Tibial artery (tissue), 4 donors: ENCODE measurements around the gene CPA3.

Experiments
- DNase-seq, 2 donors: peaks; one replicate each; pipeline ENCODE4 v3.0.0-alpha.2; 2019
- H3K27ac ChIP-seq, 2 donors: fragments of 200-600 bp; sonication (generic) in 1 of 2; 1 replicate in 1 of 2; 2 replicates in 1 of 2; pipeline ENCODE4 v1.5.1; 2018 to 2019; ENCODE audit warnings: mild to moderate bottlenecking in 1 of 2
- H3K27me3 ChIP-seq, 2 donors: fragments of 200-600 bp; sonication (generic) in 1 of 2; one replicate each; pipeline versions ENCODE4 v1.5.1 to v1.6.0; 2016 to 2019
- H3K36me3 ChIP-seq, 3 donors: fragments of 200-600 bp; sonication (generic) in 2 of 3; one replicate each; pipeline ENCODE4 v1.5.1; 2016 to 2019; ENCODE audit warnings: mild to moderate bottlenecking in 2 of 3
- H3K4me1 ChIP-seq, 4 donors: fragments of 200-600 bp; sonication (generic) in 2 of 4; 1 replicate in 3 of 4; 2 replicates in 1 of 4; pipeline ENCODE4 v1.5.1; 2016 to 2019
- H3K4me3 ChIP-seq, 2 donors: fragments of 200-600 bp; sonication (generic) in 1 of 2; 1 replicate in 1 of 2; 2 replicates in 1 of 2; pipeline ENCODE4 v1.5.1; 2018 to 2019; ENCODE audit warnings: mild to moderate bottlenecking in 2 of 2
- H3K9me3 ChIP-seq, 3 donors: fragments of 200-600 bp; sonication (generic) in 1 of 3; one replicate each; pipeline ENCODE4 v1.5.1; 2016 to 2019
- intact Hi-C: fragments of 100-400 bp; cut with DNase I; formaldehyde crosslinking; loops from one replicate; pipeline ENCODE4 v1.15.0; 2023; ENCODE audit warnings: low total_unique reads
- TF ChIP-seq, protein P1 (sequence below), 2 experiments: fragments of 200-600 bp in 1 of 2; fragments of 450-650 bp in 1 of 2; IDR thresholded peaks; one replicate each; pipeline ENCODE4 v1.5.1; 2017 to 2019; ENCODE audit warnings: antibody characterized with exemption in 2 of 2, mild to moderate bottlenecking in 1 of 2, moderate library complexity in 1 of 2

Gene CPA3

GRCh38 chr3:148903022-148903442, 37.9 kb downstream of the CPA3 start:
- no peak for DNase-seq
- no peak overlapping the region for H3K27ac ChIP-seq
- no peak overlapping the region for H3K4me3 ChIP-seq
- intact Hi-C loops, result no loop called here
- no peaks in the 10 kb centered on the region for H3K27me3 ChIP-seq
- TF ChIP-seq, protein P1, sequence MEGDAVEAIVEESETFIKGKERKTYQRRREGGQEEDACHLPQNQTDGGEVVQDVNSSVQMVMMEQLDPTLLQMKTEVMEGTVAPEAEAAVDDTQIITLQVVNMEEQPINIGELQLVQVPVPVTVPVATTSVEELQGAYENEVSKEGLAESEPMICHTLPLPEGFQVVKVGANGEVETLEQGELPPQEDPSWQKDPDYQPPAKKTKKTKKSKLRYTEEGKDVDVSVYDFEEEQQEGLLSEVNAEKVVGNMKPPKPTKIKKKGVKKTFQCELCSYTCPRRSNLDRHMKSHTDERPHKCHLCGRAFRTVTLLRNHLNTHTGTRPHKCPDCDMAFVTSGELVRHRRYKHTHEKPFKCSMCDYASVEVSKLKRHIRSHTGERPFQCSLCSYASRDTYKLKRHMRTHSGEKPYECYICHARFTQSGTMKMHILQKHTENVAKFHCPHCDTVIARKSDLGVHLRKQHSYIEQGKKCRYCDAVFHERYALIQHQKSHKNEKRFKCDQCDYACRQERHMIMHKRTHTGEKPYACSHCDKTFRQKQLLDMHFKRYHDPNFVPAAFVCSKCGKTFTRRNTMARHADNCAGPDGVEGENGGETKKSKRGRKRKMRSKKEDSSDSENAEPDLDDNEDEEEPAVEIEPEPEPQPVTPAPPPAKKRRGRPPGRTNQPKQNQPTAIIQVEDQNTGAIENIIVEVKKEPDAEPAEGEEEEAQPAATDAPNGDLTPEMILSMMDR (IDR thresholded peaks at IDR 0.05), result no peak
- no peaks in the 10 kb centered on the region for H3K9me3 ChIP-seq
- no peaks in the 10 kb centered on the region for H3K36me3 ChIP-seq
- H3K4me1 ChIP-seq, result no peaks in the 10 kb centered on the region

DNA sequence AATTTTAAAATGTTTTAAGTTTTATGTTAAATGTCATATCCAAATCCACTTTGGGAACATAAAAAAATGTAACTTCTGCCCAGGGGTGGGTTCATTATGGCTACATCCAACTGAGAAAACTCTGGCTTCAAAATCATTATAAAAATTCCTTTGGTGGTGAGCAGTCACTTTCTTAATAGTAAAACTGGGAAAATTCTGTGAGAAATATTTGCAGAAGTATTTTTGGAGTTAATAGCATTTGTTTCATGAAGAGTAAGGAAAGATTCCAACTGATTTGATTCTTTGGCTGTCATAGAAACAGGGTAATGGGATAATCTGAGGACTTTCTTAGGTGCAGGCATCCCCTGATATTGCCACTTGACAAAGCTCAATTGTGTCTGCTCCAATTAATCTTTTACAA, 38.8 kb downstream of the CPA3 start:
- intact Hi-C loops, result no loop called here
- no peaks in the 10 kb centered on the region for H3K27me3 ChIP-seq
- H3K9me3 ChIP-seq, result no peaks in the 10 kb centered on the region
- no peaks in the 10 kb centered on the region for H3K36me3 ChIP-seq
- no peaks in the 10 kb centered on the region for H3K4me1 ChIP-seq
- no peak overlapping the region for H3K4me3 ChIP-seq
- no peak for DNase-seq
- TF ChIP-seq, protein P1 (IDR thresholded peaks at IDR 0.05), result no peak
- H3K27ac ChIP-seq, result no peak overlapping the region

GRCh38 chr3:148906667-148907066, 41.6 kb downstream of the CPA3 start:
- H3K27me3 ChIP-seq, result no peaks in the 10 kb centered on the region
- no peak overlapping the region for H3K27ac ChIP-seq
- H3K4me1 ChIP-seq, result no peaks in the 10 kb centered on the region
- DNase-seq, result no peak
- TF ChIP-seq, protein P1 (IDR thresholded peaks at IDR 0.05), result no peak
- intact Hi-C loops, result no loop called here
- H3K36me3 ChIP-seq, result no peaks in the 10 kb centered on the region
- H3K4me3 ChIP-seq, result no peak overlapping the region
- no peaks in the 10 kb centered on the region for H3K9me3 ChIP-seq

- H3K4me3 ChIP-seq, result no peak overlapping the region
- no peaks in the 10 kb centered on the region for H3K9me3 ChIP-seq
- intact Hi-C loops, result no loop called here
- TF ChIP-seq, protein P1 (IDR thresholded peaks at IDR 0.05), result no peak
- no peaks in the 10 kb centered on the region for H3K36me3 ChIP-seq
- H3K27ac ChIP-seq, result no peak overlapping the region
- DNase-seq, result no peak
- no peaks in the 10 kb centered on the region for H3K27me3 ChIP-seq
- no peaks in the 10 kb centered on the region for H3K4me1 ChIP-seq
Measured at GRCh38 chr3:148911173-148911572, 46.1 kb downstream of the CPA3 start.

DNA sequence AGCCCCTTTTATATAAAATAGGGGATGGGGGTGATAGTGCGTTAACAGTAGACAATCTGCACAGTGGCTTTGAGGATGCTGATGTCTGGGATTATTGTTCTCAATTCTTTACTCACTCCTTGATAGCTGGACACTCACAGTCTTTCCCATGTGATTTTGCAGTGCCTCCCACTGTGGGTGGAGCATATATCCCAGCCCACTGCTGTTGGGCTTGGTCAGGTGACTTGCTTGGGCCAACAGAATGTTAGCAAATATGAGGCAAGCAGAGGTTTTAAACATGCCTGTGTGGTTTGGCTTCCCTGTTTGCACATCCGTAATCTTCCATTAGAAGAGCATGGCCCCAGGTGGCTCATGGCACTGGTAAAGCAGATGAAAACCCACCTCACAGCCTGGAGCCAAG, 46.5 kb downstream of the CPA3 start:
- H3K9me3 ChIP-seq, result no peaks in the 10 kb centered on the region
- no peaks in the 10 kb centered on the region for H3K4me1 ChIP-seq
- TF ChIP-seq, protein P1 (IDR thresholded peaks at IDR 0.05), result no peak
- no peak overlapping the region for H3K27ac ChIP-seq
- intact Hi-C loops, result no loop called here
- DNase-seq, result no peak
- H3K36me3 ChIP-seq, result no peaks in the 10 kb centered on the region
- H3K27me3 ChIP-seq, result no peaks in the 10 kb centered on the region
- H3K4me3 ChIP-seq, result no peak overlapping the region
